Measurements from ENCODE around the gene CC2D1B. TPM values are rescaled to one million over a fixed set of nuclear protein-coding genes. Genes with fewer than 3 reads are reported as not detected.

CC2D1B gene
- total and polyA plus RNA-seq, 9 of the 15 experiments (the other 6 are each of a cell fraction or from before 2014, with no cell fraction given), result 1.2 to 33.6 (median 25.5) TPM

DNA sequence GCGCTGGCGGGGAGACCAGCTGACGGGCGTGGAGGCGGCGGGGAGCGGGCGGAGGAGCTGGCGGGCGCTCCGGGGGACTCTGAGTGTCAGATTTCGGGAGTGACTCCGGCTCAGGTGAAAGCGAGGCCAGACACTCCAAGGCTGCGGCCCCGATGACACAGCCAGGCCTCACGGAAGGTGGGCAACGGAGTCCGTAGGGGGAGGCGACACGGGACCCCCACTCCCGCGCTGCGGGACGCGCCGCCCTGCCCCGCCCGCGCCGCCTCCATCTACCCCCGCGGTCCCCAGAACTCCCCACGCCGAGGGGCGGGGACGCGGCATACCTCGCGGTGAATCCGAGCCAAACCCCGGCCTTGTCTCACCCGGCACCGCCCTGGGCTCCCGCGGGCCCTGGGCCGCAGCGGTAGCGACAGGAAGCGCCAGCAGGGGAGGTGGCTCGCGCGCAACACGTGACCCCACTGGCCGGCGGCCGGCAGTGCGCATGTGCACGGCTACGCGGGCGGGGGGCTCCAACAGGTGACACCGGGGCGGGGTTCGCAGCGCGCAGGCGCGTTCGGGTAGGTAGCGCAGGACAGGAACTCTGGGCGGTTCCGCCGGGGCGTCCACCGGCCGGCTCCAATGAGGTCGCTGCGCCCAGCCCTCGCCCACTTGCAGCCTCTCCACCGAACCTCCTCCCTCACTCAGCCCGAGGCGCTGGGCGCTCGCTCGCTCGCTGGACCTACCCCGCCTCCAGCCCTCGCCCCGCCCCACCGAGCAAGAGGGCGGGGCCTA lies at the start of gene CC2D1B (continued):
- TF ChIP-seq, protein P1, sequence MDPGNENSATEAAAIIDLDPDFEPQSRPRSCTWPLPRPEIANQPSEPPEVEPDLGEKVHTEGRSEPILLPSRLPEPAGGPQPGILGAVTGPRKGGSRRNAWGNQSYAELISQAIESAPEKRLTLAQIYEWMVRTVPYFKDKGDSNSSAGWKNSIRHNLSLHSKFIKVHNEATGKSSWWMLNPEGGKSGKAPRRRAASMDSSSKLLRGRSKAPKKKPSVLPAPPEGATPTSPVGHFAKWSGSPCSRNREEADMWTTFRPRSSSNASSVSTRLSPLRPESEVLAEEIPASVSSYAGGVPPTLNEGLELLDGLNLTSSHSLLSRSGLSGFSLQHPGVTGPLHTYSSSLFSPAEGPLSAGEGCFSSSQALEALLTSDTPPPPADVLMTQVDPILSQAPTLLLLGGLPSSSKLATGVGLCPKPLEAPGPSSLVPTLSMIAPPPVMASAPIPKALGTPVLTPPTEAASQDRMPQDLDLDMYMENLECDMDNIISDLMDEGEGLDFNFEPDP (CRISPR knock-in tag; IDR thresholded peaks at IDR 0.05), result no peak
- TF ChIP-seq ZNF140 (CRISPR knock-in tag; IDR thresholded peaks at IDR 0.05), result no peak
- TF ChIP-seq, protein P2, sequence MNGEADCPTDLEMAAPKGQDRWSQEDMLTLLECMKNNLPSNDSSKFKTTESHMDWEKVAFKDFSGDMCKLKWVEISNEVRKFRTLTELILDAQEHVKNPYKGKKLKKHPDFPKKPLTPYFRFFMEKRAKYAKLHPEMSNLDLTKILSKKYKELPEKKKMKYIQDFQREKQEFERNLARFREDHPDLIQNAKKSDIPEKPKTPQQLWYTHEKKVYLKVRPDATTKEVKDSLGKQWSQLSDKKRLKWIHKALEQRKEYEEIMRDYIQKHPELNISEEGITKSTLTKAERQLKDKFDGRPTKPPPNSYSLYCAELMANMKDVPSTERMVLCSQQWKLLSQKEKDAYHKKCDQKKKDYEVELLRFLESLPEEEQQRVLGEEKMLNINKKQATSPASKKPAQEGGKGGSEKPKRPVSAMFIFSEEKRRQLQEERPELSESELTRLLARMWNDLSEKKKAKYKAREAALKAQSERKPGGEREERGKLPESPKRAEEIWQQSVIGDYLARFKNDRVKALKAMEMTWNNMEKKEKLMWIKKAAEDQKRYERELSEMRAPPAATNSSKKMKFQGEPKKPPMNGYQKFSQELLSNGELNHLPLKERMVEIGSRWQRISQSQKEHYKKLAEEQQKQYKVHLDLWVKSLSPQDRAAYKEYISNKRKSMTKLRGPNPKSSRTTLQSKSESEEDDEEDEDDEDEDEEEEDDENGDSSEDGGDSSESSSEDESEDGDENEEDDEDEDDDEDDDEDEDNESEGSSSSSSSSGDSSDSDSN (IDR thresholded peaks at IDR 0.05; ENCODE audit: borderline replicate concordance in 1 of 2, low read depth in 2 of 2, low read length in 2 of 2), result peak; percentile 30 to 79; a peak in 2 of 4 replicates
- TF ChIP-seq, protein P3, sequence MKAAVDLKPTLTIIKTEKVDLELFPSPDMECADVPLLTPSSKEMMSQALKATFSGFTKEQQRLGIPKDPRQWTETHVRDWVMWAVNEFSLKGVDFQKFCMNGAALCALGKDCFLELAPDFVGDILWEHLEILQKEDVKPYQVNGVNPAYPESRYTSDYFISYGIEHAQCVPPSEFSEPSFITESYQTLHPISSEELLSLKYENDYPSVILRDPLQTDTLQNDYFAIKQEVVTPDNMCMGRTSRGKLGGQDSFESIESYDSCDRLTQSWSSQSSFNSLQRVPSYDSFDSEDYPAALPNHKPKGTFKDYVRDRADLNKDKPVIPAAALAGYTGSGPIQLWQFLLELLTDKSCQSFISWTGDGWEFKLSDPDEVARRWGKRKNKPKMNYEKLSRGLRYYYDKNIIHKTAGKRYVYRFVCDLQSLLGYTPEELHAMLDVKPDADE (conservative IDR thresholded peaks at IDR 0.05; ENCODE audit: control insufficient read depth, low read depth, low read length), result peak; percentile 79
- TF ChIP-seq KDM4B (IDR thresholded peaks at IDR 0.05; ENCODE audit: borderline replicate concordance in 2 of 2, low read depth in 1 of 2), result peak in 1 of 2 experiments; percentile 91; a peak in 1 of 4 replicates
- peak; percentile 84; the same call in 1 of the 2 replicates for TF ChIP-seq ZNF282 (CRISPR knock-in tag; IDR thresholded peaks at IDR 0.05)
- peak; percentile 37 to 57; a peak in 2 of 4 replicates for TF ChIP-seq FOXK2 (conservative IDR thresholded peaks at IDR 0.05 in 1 of 2, IDR thresholded peaks at IDR 0.05 in 1 of 2; ENCODE audit: low read depth in 2 of 2)
- peak; percentile 83 for TF ChIP-seq RBM22 (IDR thresholded peaks at IDR 0.05; ENCODE audit: low read depth, low read length, poor library complexity, severe bottlenecking)
- peak; percentile 23; the same call in 1 of the 2 replicates for TF ChIP-seq ERF (CRISPR knock-in tag; IDR thresholded peaks at IDR 0.05)
- TF ChIP-seq, protein P4, sequence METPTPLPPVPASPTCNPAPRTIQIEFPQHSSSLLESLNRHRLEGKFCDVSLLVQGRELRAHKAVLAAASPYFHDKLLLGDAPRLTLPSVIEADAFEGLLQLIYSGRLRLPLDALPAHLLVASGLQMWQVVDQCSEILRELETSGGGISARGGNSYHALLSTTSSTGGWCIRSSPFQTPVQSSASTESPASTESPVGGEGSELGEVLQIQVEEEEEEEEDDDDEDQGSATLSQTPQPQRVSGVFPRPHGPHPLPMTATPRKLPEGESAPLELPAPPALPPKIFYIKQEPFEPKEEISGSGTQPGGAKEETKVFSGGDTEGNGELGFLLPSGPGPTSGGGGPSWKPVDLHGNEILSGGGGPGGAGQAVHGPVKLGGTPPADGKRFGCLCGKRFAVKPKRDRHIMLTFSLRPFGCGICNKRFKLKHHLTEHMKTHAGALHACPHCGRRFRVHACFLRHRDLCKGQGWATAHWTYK (CRISPR knock-in tag; IDR thresholded peaks at IDR 0.05), result peak; percentile 77
- TF ChIP-seq, protein P5, sequence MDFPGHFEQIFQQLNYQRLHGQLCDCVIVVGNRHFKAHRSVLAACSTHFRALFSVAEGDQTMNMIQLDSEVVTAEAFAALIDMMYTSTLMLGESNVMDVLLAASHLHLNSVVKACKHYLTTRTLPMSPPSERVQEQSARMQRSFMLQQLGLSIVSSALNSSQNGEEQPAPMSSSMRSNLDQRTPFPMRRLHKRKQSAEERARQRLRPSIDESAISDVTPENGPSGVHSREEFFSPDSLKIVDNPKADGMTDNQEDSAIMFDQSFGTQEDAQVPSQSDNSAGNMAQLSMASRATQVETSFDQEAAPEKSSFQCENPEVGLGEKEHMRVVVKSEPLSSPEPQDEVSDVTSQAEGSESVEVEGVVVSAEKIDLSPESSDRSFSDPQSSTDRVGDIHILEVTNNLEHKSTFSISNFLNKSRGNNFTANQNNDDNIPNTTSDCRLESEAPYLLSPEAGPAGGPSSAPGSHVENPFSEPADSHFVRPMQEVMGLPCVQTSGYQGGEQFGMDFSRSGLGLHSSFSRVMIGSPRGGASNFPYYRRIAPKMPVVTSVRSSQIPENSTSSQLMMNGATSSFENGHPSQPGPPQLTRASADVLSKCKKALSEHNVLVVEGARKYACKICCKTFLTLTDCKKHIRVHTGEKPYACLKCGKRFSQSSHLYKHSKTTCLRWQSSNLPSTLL (IDR thresholded peaks at IDR 0.05), result no peak
- TF ChIP-seq NONO (IDR thresholded peaks at IDR 0.05; ENCODE audit: low read depth in 2 of 2, low read length in 1 of 2), result peak; percentile 70 to 90; a peak in 3 of 4 replicates
- peak; percentile 80; the same call in 1 of the 2 replicates for TF ChIP-seq XRCC5 (IDR thresholded peaks at IDR 0.05; ENCODE audit: low read depth, low read length)
- 0 out of 2 replicates have a peak, but pooled peaks have one; percentile 41 for TF ChIP-seq ZNF232 (CRISPR knock-in tag; IDR thresholded peaks at IDR 0.05)
- peak; percentile 71; the same call in 1 of the 2 replicates for TF ChIP-seq PHF8 (IDR thresholded peaks at IDR 0.05; ENCODE audit: borderline replicate concordance, low read length)
